Activated T-cell treated with anti-CD3 and anti-CD28 coated beads, Interleukin-2, amount 50 U/mL, for 4 hours (primary cell): ENCODE data around the gene AGT. TPM values are rescaled to one million over a fixed set of nuclear protein-coding genes. Genes with fewer than 3 reads are reported as not detected.
A peak's percentile ranks its signal among the peaks of the same experiment; 100 is the strongest.

ENCODE experiments used
- ATAC-seq, 2 donors: fragments of 200-7000 bp; cut with Tn5 transposase; one replicate each; pipeline ENCODE4 v1.10.0; 2021
- DNase-seq: peaks from one replicate; pipeline ENCODE4 v3.0.0-alpha.2; 2020
- H3K27me3 Mint-ChIP-seq: one replicate; pipeline ENCODE4 v1.8.0; 2021; ENCODE audit warnings: low read depth, mixed read lengths
- H3K36me3 Mint-ChIP-seq: one replicate; pipeline ENCODE4 v1.8.0; 2022; ENCODE audit warnings: mixed read lengths; ENCODE audit not compliant: insufficient read depth
- H3K4me1 Mint-ChIP-seq: one replicate; pipeline ENCODE4 v1.8.0; 2021; ENCODE audit warnings: low read depth, mixed read lengths
- H3K4me3 Mint-ChIP-seq: one replicate; pipeline ENCODE4 v1.8.0; 2021; ENCODE audit warnings: mild to moderate bottlenecking, moderate library complexity, mixed read lengths
- H3K9me3 Mint-ChIP-seq: one replicate; pipeline ENCODE4 v1.8.0; 2021; ENCODE audit warnings: mixed read lengths
- total RNA-seq, 3 donors: library from RNA; stranded (reverse); gene quantifications; one replicate each; pipeline ENCODE4 v1.2.1, GENCODE V29; 2021

AGT gene
- total RNA-seq = under 1 TPM; 0.66 to 0.79 (median 0.68) TPM

- Mint-ChIP-seq H3K4me1 (no peaks in the 10 kb centered on the region), H3K36me3 (no peaks in the 10 kb centered on the region), H3K4me3 (no peak within 1 kb of the TSS), H3K27me3 (no peaks in the 10 kb centered on the region), H3K9me3 (peaks cover 4% of the 10 kb centered on the region)
- no peak for ATAC-seq
- DNase-seq = no peak
Observed at GRCh38 chr1:230713915-230714764, at the start of gene AGT. Gene AGT, minus strand, starts transcription at chr1:230714122. Its CDS starts 3,299 bp downstream, at chr1:230710823.

GRCh38 chr1:230761443-230762167, 47.7 kb upstream of the AGT start:
- no peaks in the 10 kb centered on the region for H3K9me3 Mint-ChIP-seq
- H3K4me3 Mint-ChIP-seq = no peak overlapping the region
- H3K36me3 Mint-ChIP-seq = no peaks in the 10 kb centered on the region
- DNase-seq (no peak), ATAC-seq (no peak)
- H3K4me1 Mint-ChIP-seq = no peaks in the 10 kb centered on the region
- H3K27me3 Mint-ChIP-seq = peaks cover 14% of the 10 kb centered on the region

GRCh38 chr1:230760360-230760827, 46.5 kb upstream of the AGT start:
- DNase-seq (no peak), ATAC-seq (no peak)
- no peak overlapping the region for H3K4me3 Mint-ChIP-seq

GRCh38 chr1:230759369-230760065, 45.6 kb upstream of the AGT start:
- Mint-ChIP-seq H3K9me3 (no peaks in the 10 kb centered on the region), H3K4me3 (no peak overlapping the region), H3K27me3 (peaks cover 12% of the 10 kb centered on the region), H3K4me1 (no peaks in the 10 kb centered on the region), H3K36me3 (no peaks in the 10 kb centered on the region)
- no peak for ATAC-seq
- no peak for DNase-seq

More at GRCh38 chr1:230760360-230760827, 46.5 kb upstream of the AGT start:
- no peaks in the 10 kb centered on the region for H3K9me3 Mint-ChIP-seq
- H3K4me1 Mint-ChIP-seq = no peaks in the 10 kb centered on the region
- H3K36me3 Mint-ChIP-seq = no peaks in the 10 kb centered on the region
- H3K27me3 Mint-ChIP-seq = peaks cover 14% of the 10 kb centered on the region

- Mint-ChIP-seq H3K4me3 (no peak overlapping the region), H3K27me3 (peaks cover 12% of the 10 kb centered on the region), H3K9me3 (no peaks in the 10 kb centered on the region), H3K36me3 (no peaks in the 10 kb centered on the region), H3K4me1 (no peaks in the 10 kb centered on the region)
- DNase-seq = no peak
- no peak for ATAC-seq
Observed at GRCh38 chr1:230758709-230759368, 44.9 kb upstream of the AGT start.

GRCh38 chr1:230757856-230758708, 44.2 kb upstream of the AGT start:
- ATAC-seq (no peak), DNase-seq (no peak)
- Mint-ChIP-seq H3K27me3 (peaks cover 12% of the 10 kb centered on the region), H3K9me3 (no peaks in the 10 kb centered on the region), H3K36me3 (no peaks in the 10 kb centered on the region), H3K4me3 (no peak overlapping the region), H3K4me1 (no peaks in the 10 kb centered on the region)

GRCh38 chr1:230754796-230755195, 40.9 kb upstream of the AGT start:
- H3K9me3 Mint-ChIP-seq = no peaks in the 10 kb centered on the region
- H3K4me1 Mint-ChIP-seq = no peaks in the 10 kb centered on the region
- no peaks in the 10 kb centered on the region for H3K36me3 Mint-ChIP-seq
- DNase-seq = no peak
- H3K4me3 Mint-ChIP-seq = no peak overlapping the region
- H3K27me3 Mint-ChIP-seq = peaks cover 6% of the 10 kb centered on the region
- no peak for ATAC-seq

GRCh38 chr1:230753586-230754251, 39.8 kb upstream of the AGT start:
- peak; percentile 36 to 38 for ATAC-seq
- Mint-ChIP-seq H3K4me3 (no peak overlapping the region), H3K4me1 (no peaks in the 10 kb centered on the region), H3K36me3 (no peaks in the 10 kb centered on the region), H3K27me3 (peaks cover 4% of the 10 kb centered on the region), H3K9me3 (no peaks in the 10 kb centered on the region)
- DNase-seq = no peak

- DNase-seq (no peak), ATAC-seq (no peak)
- no peak overlapping the region for H3K4me3 Mint-ChIP-seq
Observed at GRCh38 chr1:230753191-230753585, 39.3 kb upstream of the AGT start.

GRCh38 chr1:230752407-230752806, 38.5 kb upstream of the AGT start:
- Mint-ChIP-seq H3K27me3 (peaks cover 7% of the 10 kb centered on the region), H3K36me3 (no peaks in the 10 kb centered on the region), H3K4me1 (no peaks in the 10 kb centered on the region), H3K4me3 (no peak overlapping the region), H3K9me3 (no peaks in the 10 kb centered on the region)
- ATAC-seq (no peak), DNase-seq (no peak)

More at GRCh38 chr1:230753191-230753585, 39.3 kb upstream of the AGT start:
- Mint-ChIP-seq H3K27me3 (peaks cover 3% of the 10 kb centered on the region), H3K9me3 (no peaks in the 10 kb centered on the region), H3K4me1 (no peaks in the 10 kb centered on the region), H3K36me3 (no peaks in the 10 kb centered on the region)

GRCh38 chr1:230750986-230751625, 37.2 kb upstream of the AGT start:
- DNase-seq (no peak), ATAC-seq (no peak)
- Mint-ChIP-seq H3K27me3 (peaks cover 8% of the 10 kb centered on the region), H3K9me3 (no peaks in the 10 kb centered on the region), H3K4me1 (no peaks in the 10 kb centered on the region), H3K36me3 (no peaks in the 10 kb centered on the region), H3K4me3 (no peak overlapping the region)

- Mint-ChIP-seq H3K4me3 (no peak overlapping the region), H3K36me3 (no peaks in the 10 kb centered on the region), H3K9me3 (no peaks in the 10 kb centered on the region), H3K4me1 (no peaks in the 10 kb centered on the region), H3K27me3 (peaks cover 8% of the 10 kb centered on the region)
- DNase-seq (no peak), ATAC-seq (no peak)
Observed at GRCh38 chr1:230750576-230750975, 36.7 kb upstream of the AGT start.
